Fibroblast of lung (primary cell): ENCODE measurements around the gene AFP. TPM values are rescaled to one million over a fixed set of nuclear protein-coding genes. Genes with fewer than 3 reads are reported as not detected.

ENCODE experiments used
- polyA plus RNA-seq, 2 donors: library from polyadenylated mRNA; depleted of rRNA in 1 of 2; stranded (reverse) in 1 of 2; unstranded in 1 of 2; fragments of >200 nt; gene quantifications; 2 replicates each; pipeline ENCODE4 v1.2.1, GENCODE V29; 2011 to 2012; ENCODE audit warnings: missing spikeins in 1 of 2
- total RNA-seq: library from RNA; depleted of rRNA; stranded (reverse); fragments of >200 nt; gene quantifications from 2 replicates; pipeline ENCODE4 v1.2.1, GENCODE V29; 2014

Gene AFP
- total and polyA plus RNA-seq, 2 donors (not counting 1 experiment from before 2014, with no cell fraction given): 0.35 to 0.83 TPM

Other genes with a start within 250 kb of the AFP start
- 36.5 and 46.2 TPM in 2 replicates for gene ANKRD17, start 177.4 kb upstream of the AFP start, total RNA-seq
- gene ANKRD17, start 177.4 kb upstream of the AFP start, polyA plus RNA-seq: 50.8 and 54.6 TPM in 2 replicates
- not detected in 2 replicates for gene ALB, start 31.9 kb upstream of the AFP start, total RNA-seq
- gene ALB, start 31.9 kb upstream of the AFP start, polyA plus RNA-seq: 0.03 TPM in 1 of 2 replicates, not detected in the other
- gene AFM, start 45.5 kb downstream of the AFP start, total RNA-seq: not detected in 2 replicates
- not detected in 2 replicates for gene AFM, start 45.5 kb downstream of the AFP start, polyA plus RNA-seq
- gene RASSF6, start 184.2 kb downstream of the AFP start, total RNA-seq: under 0.01 TPM in 1 of 2 replicates, not detected in the other
- 0.01 TPM in 1 of 2 replicates, not detected in the other for gene RASSF6, start 184.2 kb downstream of the AFP start, polyA plus RNA-seq